ENCODE measurements around the gene MTG2.

MTG2 gene

DNA sequence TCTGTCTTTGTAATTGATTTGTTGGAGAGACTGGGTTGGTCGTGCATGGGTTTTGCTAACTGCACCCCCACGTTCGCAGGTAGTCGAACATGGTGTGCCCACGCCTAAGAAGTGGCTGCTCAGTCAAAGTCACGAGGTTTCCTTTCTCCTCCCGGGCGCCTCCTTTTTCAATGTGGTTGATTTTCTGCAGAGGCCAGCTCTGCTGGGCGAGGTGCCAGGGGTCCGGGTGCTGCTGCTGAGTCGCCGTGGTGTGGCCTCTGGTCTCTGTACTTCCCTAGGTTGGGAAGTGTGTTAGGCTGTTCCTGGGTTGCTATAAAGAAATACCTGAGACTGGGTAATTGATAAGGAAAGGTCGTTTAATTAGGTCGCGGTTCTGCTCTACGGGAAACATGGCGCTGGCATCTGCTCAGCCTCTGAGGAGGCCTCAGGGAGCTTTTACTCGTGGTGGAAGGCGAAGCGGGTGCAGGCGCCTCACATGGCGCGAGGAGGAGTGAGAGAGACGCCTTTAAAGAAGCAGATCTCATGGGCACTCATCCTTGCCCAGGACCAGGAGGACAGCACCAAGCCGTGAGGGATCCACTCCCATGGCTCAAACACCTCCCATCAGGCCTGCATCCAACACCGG lies 69.6 kb downstream of the MTG2 start:
- DNase-seq (ENCODE audit: low spot score), result no peak
